Neural progenitor cell (in vitro differentiated cells): ENCODE data around the gene FAM163B. TPM values are rescaled to one million over a fixed set of nuclear protein-coding genes. Genes with fewer than 3 reads are reported as not detected.
A peak's percentile ranks its signal among the peaks of the same experiment; 100 is the strongest.

ENCODE experiments used
- DNase-seq: peaks from one replicate; pipeline ENCODE4 v3.0.0-alpha.2; 2016; ENCODE audit warnings: low spot score
- H2AFZ ChIP-seq: fragments of 200-600 bp; sonication (generic); replicated peaks from 2 replicates; pipeline ENCODE4 v1.6.1; 2016; ENCODE audit warnings: antibody characterized with exemption
- H3F3A ChIP-seq: fragments of 200-600 bp; sonication (generic); 2 replicates; pipeline ENCODE4 v1.6.1; 2016; ENCODE audit warnings: antibody characterized with exemption, low read depth
- H3K27ac ChIP-seq: fragments of 200-600 bp; sonication (generic); 2 replicates; pipeline ENCODE4 v1.5.1; 2016; ENCODE audit warnings: mild to moderate bottlenecking
- H3K27me3 ChIP-seq: fragments of 200-600 bp; sonication (generic); 2 replicates; pipeline ENCODE4 v1.6.1; 2016; ENCODE audit warnings: mild to moderate bottlenecking, moderate library complexity
- H3K36me3 ChIP-seq: fragments of 200-600 bp; sonication (generic); 2 replicates; pipeline ENCODE4 v1.5.1; 2016
- H3K4me1 ChIP-seq: fragments of 200-600 bp; sonication (generic); 2 replicates; pipeline ENCODE4 v1.6.1; 2016; ENCODE audit warnings: mixed run types
- H3K4me2 ChIP-seq: fragments of 200-600 bp; sonication (generic); 2 replicates; pipeline ENCODE4 v1.6.1; 2016
- H3K4me3 ChIP-seq: fragments of 200-600 bp; sonication (generic); 2 replicates; pipeline ENCODE4 v1.5.1; 2016
- H3K79me2 ChIP-seq: fragments of 200-600 bp; sonication (generic); 2 replicates; pipeline ENCODE4 v1.6.1; 2016; ENCODE audit warnings: low read depth
- H3K9ac ChIP-seq: fragments of 200-600 bp; sonication (generic); 2 replicates; pipeline ENCODE4 v1.6.1; 2016
- H3K9me3 ChIP-seq: fragments of 200-600 bp; sonication (generic); 2 replicates; pipeline ENCODE4 v1.5.1; 2016; ENCODE audit warnings: low read depth
- H4K20me1 ChIP-seq: fragments of 200-600 bp; sonication (generic); 2 replicates; pipeline ENCODE4 v1.6.1; 2016; ENCODE audit warnings: low read depth
- H3K27ac Mint-ChIP-seq: 3 replicates; pipeline ENCODE4 v1.8.0; 2021; ENCODE audit warnings: mixed read lengths
- H3K27me3 Mint-ChIP-seq: 2 replicates; pipeline ENCODE4 v1.8.0; 2022; ENCODE audit warnings: low read depth, mild to moderate bottlenecking, inconsistent platforms, moderate library complexity, mixed read lengths; ENCODE audit not compliant: insufficient read depth
- H3K36me3 Mint-ChIP-seq: 3 replicates; pipeline ENCODE4 v1.8.0; 2021; ENCODE audit warnings: mixed read lengths
- H3K4me1 Mint-ChIP-seq: 3 replicates; pipeline ENCODE4 v1.8.0; 2021; ENCODE audit warnings: mixed read lengths
- H3K4me3 Mint-ChIP-seq: 3 replicates; pipeline ENCODE4 v1.8.0; 2021; ENCODE audit warnings: mild to moderate bottlenecking, moderate library complexity, mixed read lengths
- H3K9me3 Mint-ChIP-seq: 3 replicates; pipeline ENCODE4 v1.8.0; 2020; ENCODE audit warnings: mixed read lengths
- CTCF ChIP-seq: fragments of 200-600 bp; sonication (generic); IDR thresholded peaks from 2 replicates; pipeline ENCODE4 v1.5.1; 2017; ENCODE audit warnings: antibody characterized with exemption, mild to moderate bottlenecking
- EZH2 ChIP-seq: fragments of 200-600 bp; sonication (generic); IDR thresholded peaks from 2 replicates; pipeline ENCODE4 v1.6.1; 2017; ENCODE audit warnings: antibody characterized with exemption, mild to moderate bottlenecking, moderate library complexity
- EZH2phosphoT487 ChIP-seq: fragments of 200-600 bp; sonication (generic); IDR thresholded peaks from 2 replicates; pipeline ENCODE4 v1.6.1; 2017; ENCODE audit warnings: antibody characterized with exemption
- total RNA-seq: library from RNA; depleted of rRNA; stranded (reverse); fragments of >200 nt; gene quantifications from 2 replicates; pipeline ENCODE4 v1.2.3, GENCODE V29; 2015; ENCODE audit warnings: low replicate concordance

FAM163B gene
- total RNA-seq, 1 donor from 2014 or later = not detected

GRCh38 chr9:133529874-133530273 lies 79.3 kb downstream of the FAM163B start:
- DNase-seq = no peak
- no peak overlapping the region for H3K9ac ChIP-seq
- H3K27me3 Mint-ChIP-seq = peaks cover 10% of the 10 kb centered on the region
- H3K4me1 ChIP-seq = peaks cover 43% of the 10 kb centered on the region
- no peaks in the 10 kb centered on the region for H3K36me3 ChIP-seq
- H3K4me1 Mint-ChIP-seq = peaks cover 51% of the 10 kb centered on the region
- H3K27ac ChIP-seq = no peak overlapping the region
- no peaks in the 10 kb centered on the region for H3K9me3 ChIP-seq
- TF ChIP-seq EZH2phosphoT487 = no peak
- no peak for TF ChIP-seq EZH2
- no peak for TF ChIP-seq CTCF
- no peaks in the 10 kb centered on the region for H3K9me3 Mint-ChIP-seq
- no peaks in the 10 kb centered on the region for H3K36me3 Mint-ChIP-seq
- no peaks in the 10 kb centered on the region for H3K79me2 ChIP-seq
- peaks cover 18% of the 10 kb centered on the region for H3K27me3 ChIP-seq
- no peak overlapping the region for H3K4me3 Mint-ChIP-seq
- H3K4me3 ChIP-seq = no peak overlapping the region
- H3F3A ChIP-seq = peaks cover 6% of the 10 kb centered on the region
- H4K20me1 ChIP-seq = no peaks in the 10 kb centered on the region
- no peak overlapping the region for H3K4me2 ChIP-seq
- peak overlapping the region; percentile 44 for H3K27ac Mint-ChIP-seq
- H2AFZ ChIP-seq = no peak overlapping the region

GRCh38 chr9:133529457-133529856 lies 79.7 kb downstream of the FAM163B start:
- Histone ChIP-seq H3K9me3 (no peaks in the 10 kb centered on the region), H3K27me3 (peaks cover 14% of the 10 kb centered on the region), H3K79me2 (no peaks in the 10 kb centered on the region), H2AFZ (no peak overlapping the region), H3K9ac (no peak overlapping the region), H3K4me3 (no peak overlapping the region), H3K36me3 (no peaks in the 10 kb centered on the region), H3K4me2 (no peak overlapping the region), H3K27ac (no peak overlapping the region), H3K4me1 (peaks cover 38% of the 10 kb centered on the region), H3F3A (peaks cover 6% of the 10 kb centered on the region), H4K20me1 (no peaks in the 10 kb centered on the region)
- H3K36me3 Mint-ChIP-seq = no peaks in the 10 kb centered on the region
- H3K4me3 Mint-ChIP-seq = no peak overlapping the region
- H3K27me3 Mint-ChIP-seq = peaks cover 10% of the 10 kb centered on the region
- H3K4me1 Mint-ChIP-seq = peaks cover 51% of the 10 kb centered on the region
- H3K9me3 Mint-ChIP-seq = no peaks in the 10 kb centered on the region
- H3K27ac Mint-ChIP-seq = peak overlapping the region; percentile 44
- no peak for DNase-seq
- no peak for TF ChIP-seq CTCF
- TF ChIP-seq EZH2phosphoT487 = no peak

- Histone ChIP-seq H3K9ac (no peak overlapping the region), H3K4me3 (no peak overlapping the region), H3K27ac (no peak overlapping the region), H3K36me3 (no peaks in the 10 kb centered on the region), H4K20me1 (no peaks in the 10 kb centered on the region), H3F3A (peaks cover 6% of the 10 kb centered on the region), H3K4me2 (no peak overlapping the region), H3K4me1 (peaks cover 32% of the 10 kb centered on the region), H3K27me3 (peaks cover 8% of the 10 kb centered on the region), H2AFZ (no peak overlapping the region), H3K9me3 (no peaks in the 10 kb centered on the region), H3K79me2 (no peaks in the 10 kb centered on the region)
- peaks cover 49% of the 10 kb centered on the region for H3K4me1 Mint-ChIP-seq
- no peak overlapping the region for H3K4me3 Mint-ChIP-seq
- no peak for DNase-seq
- H3K36me3 Mint-ChIP-seq = no peaks in the 10 kb centered on the region
- no peak overlapping the region for H3K27ac Mint-ChIP-seq
- no peak for TF ChIP-seq EZH2
- no peaks in the 10 kb centered on the region for H3K9me3 Mint-ChIP-seq
- peaks cover 8% of the 10 kb centered on the region for H3K27me3 Mint-ChIP-seq
Measured at GRCh38 chr9:133528876-133529241, 80.3 kb downstream of the FAM163B start.

- H3K27ac Mint-ChIP-seq = no peak overlapping the region
Measured at GRCh38 chr9:133528001-133528875, 81.0 kb downstream of the FAM163B start.

More at GRCh38 chr9:133528001-133528875, 81.0 kb downstream of the FAM163B start:
- H2AFZ ChIP-seq = no peak overlapping the region
- no peak for TF ChIP-seq EZH2phosphoT487
- no peak for TF ChIP-seq EZH2
- no peak for TF ChIP-seq CTCF
- H3K36me3 ChIP-seq = no peaks in the 10 kb centered on the region
- peak overlapping the region; percentile 45 for H3K4me2 ChIP-seq
- no peaks in the 10 kb centered on the region for H3K9me3 Mint-ChIP-seq
- peaks cover 6% of the 10 kb centered on the region for H3F3A ChIP-seq
- peak; percentile 53 for DNase-seq
- H3K9ac ChIP-seq = no peak overlapping the region
- H3K27ac ChIP-seq = no peak overlapping the region
- H3K27me3 Mint-ChIP-seq = peaks cover 6% of the 10 kb centered on the region
- peaks cover 2% of the 10 kb centered on the region for H3K27me3 ChIP-seq
- H3K4me3 Mint-ChIP-seq = peak overlapping the region; percentile 55
- H3K79me2 ChIP-seq = no peaks in the 10 kb centered on the region
- H3K9me3 ChIP-seq = no peaks in the 10 kb centered on the region
- H3K4me1 ChIP-seq = peaks cover 29% of the 10 kb centered on the region
- no peak overlapping the region for H3K4me3 ChIP-seq
- peaks cover 51% of the 10 kb centered on the region for H3K4me1 Mint-ChIP-seq
- H3K36me3 Mint-ChIP-seq = no peaks in the 10 kb centered on the region
- H4K20me1 ChIP-seq = no peaks in the 10 kb centered on the region
